VCaP (cell line): ENCODE measurements around the gene TMED7.

Source experiments
- H3K27ac ChIP-seq: fragments of 450-650 bp; 2 replicates; pipeline ENCODE4 v1.5.1; 2017
- CTCF ChIP-seq: fragments of 450-650 bp; conservative IDR thresholded peaks from 2 replicates; pipeline ENCODE4 v1.5.1; 2017; ENCODE audit warnings: mild to moderate bottlenecking, moderate library complexity

The TMED7 gene

GRCh38 chr5:115607935-115608334, 17.9 kb downstream of the TMED7 start:
- TF ChIP-seq CTCF, result no peak
- H3K27ac ChIP-seq, result no peak overlapping the region

- TF ChIP-seq CTCF, result no peak
- no peak overlapping the region for H3K27ac ChIP-seq
These were observed 20.4 kb downstream of the TMED7 start for GRCh38 chr5:115605436-115605835.

GRCh38 chr5:115602591-115603125, 23.2 kb downstream of the TMED7 start:
- TF ChIP-seq CTCF, result no peak
- H3K27ac ChIP-seq, result peak overlapping the region; percentile 70; the same call in 1 of the 2 replicates

- peak within 1 kb of the TSS; percentile 70; the same call in 1 of the 2 replicates for H3K27ac ChIP-seq
These were observed 23.9 kb downstream of the TMED7 start, which contains the start of gene TICAM2 for GRCh38 chr5:115601701-115602590. TSS of gene TICAM2 (minus strand) at chr5:115602479. CDS start at chr5:115581256, 21,223 bp downstream.

GRCh38 chr5:115600766-115601165, 25.1 kb downstream of the TMED7 start:
- no peak for TF ChIP-seq CTCF
- H3K27ac ChIP-seq, result no peak overlapping the region

More at GRCh38 chr5:115601701-115602590, 23.9 kb downstream of the TMED7 start, which contains the start of gene TICAM2:
- TF ChIP-seq CTCF, result peak; percentile 62

GRCh38 chr5:115599924-115600323, 25.9 kb downstream of the TMED7 start:
- no peak for TF ChIP-seq CTCF
- H3K27ac ChIP-seq, result no peak overlapping the region

- TF ChIP-seq CTCF, result no peak
- H3K27ac ChIP-seq, result no peak overlapping the region
These were observed 26.3 kb downstream of the TMED7 start for GRCh38 chr5:115599502-115599901.
